ENCODE results near the gene TDP1.
"Not testable (repeated sequence)": the region's sequence is repeated elsewhere in the genome, so short reads cannot be mapped to it uniquely, and the experiment has no call there.

- not testable (repeated sequence) for TF ChIP-seq CTCF (IDR thresholded peaks at IDR 0.05; ENCODE audit: low read depth, low read length, missing input control); ATF3 (IDR thresholded peaks at IDR 0.05); HNF4A (conservative IDR thresholded peaks at IDR 0.05); REST (IDR thresholded peaks at IDR 0.05)
Observed at GRCh38 chr14:90089486-90089885, 133.8 kb downstream of the TDP1 start.
